ENCODE measurements around the gene DLGAP1. TPM values are rescaled to one million over a fixed set of nuclear protein-coding genes. Genes with fewer than 3 reads are reported as not detected.

The DLGAP1 gene
- total and polyA plus RNA-seq, 2 of the 13 experiments (the other 11 are each of a cell fraction or from before 2014, with no cell fraction given), result 0.01 TPM; not detected in 1

DNA sequence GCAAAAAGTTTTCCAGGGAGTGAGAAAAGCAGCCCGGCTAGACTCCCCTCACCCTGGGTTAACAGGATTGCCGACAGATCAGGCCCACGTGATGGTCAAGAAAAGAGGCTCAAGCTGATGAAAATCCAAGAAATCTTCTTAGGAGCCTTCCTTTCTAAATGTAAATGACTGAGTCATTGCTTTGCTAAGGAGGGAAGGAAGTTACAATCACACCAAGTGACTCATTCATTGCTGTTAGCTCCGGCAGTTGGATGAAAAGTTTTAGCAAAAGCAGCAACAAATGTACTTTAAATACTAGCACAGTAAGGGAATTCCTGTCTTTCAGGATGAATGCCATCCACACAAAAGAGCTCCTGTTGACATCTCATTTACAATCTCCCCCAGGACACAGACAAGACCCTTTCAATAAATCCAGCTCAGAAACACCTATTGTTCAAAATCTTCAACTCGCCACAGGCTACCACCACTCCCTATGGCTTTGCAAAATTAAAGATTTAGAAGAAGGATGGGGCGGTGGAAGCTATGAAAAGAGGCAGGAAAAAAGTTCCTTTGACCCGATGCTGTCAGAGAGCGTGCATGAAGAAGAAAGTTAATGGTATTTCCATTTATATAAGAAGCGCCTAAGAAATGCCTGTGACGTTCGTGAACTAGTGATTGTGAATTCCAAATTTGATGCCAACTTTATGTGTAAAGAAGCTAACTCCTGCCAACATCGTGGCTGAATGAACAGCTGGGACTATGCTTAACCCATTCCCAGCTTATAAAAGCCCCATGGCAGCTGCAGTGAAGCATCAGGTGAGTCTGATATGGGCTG lies 851.5 kb downstream of the DLGAP1 start (continued):
- no peak for TF ChIP-seq FOXJ3 (CRISPR knock-in tag; IDR thresholded peaks at IDR 0.05; ENCODE audit: borderline replicate concordance)
- TF ChIP-seq, protein P1, sequence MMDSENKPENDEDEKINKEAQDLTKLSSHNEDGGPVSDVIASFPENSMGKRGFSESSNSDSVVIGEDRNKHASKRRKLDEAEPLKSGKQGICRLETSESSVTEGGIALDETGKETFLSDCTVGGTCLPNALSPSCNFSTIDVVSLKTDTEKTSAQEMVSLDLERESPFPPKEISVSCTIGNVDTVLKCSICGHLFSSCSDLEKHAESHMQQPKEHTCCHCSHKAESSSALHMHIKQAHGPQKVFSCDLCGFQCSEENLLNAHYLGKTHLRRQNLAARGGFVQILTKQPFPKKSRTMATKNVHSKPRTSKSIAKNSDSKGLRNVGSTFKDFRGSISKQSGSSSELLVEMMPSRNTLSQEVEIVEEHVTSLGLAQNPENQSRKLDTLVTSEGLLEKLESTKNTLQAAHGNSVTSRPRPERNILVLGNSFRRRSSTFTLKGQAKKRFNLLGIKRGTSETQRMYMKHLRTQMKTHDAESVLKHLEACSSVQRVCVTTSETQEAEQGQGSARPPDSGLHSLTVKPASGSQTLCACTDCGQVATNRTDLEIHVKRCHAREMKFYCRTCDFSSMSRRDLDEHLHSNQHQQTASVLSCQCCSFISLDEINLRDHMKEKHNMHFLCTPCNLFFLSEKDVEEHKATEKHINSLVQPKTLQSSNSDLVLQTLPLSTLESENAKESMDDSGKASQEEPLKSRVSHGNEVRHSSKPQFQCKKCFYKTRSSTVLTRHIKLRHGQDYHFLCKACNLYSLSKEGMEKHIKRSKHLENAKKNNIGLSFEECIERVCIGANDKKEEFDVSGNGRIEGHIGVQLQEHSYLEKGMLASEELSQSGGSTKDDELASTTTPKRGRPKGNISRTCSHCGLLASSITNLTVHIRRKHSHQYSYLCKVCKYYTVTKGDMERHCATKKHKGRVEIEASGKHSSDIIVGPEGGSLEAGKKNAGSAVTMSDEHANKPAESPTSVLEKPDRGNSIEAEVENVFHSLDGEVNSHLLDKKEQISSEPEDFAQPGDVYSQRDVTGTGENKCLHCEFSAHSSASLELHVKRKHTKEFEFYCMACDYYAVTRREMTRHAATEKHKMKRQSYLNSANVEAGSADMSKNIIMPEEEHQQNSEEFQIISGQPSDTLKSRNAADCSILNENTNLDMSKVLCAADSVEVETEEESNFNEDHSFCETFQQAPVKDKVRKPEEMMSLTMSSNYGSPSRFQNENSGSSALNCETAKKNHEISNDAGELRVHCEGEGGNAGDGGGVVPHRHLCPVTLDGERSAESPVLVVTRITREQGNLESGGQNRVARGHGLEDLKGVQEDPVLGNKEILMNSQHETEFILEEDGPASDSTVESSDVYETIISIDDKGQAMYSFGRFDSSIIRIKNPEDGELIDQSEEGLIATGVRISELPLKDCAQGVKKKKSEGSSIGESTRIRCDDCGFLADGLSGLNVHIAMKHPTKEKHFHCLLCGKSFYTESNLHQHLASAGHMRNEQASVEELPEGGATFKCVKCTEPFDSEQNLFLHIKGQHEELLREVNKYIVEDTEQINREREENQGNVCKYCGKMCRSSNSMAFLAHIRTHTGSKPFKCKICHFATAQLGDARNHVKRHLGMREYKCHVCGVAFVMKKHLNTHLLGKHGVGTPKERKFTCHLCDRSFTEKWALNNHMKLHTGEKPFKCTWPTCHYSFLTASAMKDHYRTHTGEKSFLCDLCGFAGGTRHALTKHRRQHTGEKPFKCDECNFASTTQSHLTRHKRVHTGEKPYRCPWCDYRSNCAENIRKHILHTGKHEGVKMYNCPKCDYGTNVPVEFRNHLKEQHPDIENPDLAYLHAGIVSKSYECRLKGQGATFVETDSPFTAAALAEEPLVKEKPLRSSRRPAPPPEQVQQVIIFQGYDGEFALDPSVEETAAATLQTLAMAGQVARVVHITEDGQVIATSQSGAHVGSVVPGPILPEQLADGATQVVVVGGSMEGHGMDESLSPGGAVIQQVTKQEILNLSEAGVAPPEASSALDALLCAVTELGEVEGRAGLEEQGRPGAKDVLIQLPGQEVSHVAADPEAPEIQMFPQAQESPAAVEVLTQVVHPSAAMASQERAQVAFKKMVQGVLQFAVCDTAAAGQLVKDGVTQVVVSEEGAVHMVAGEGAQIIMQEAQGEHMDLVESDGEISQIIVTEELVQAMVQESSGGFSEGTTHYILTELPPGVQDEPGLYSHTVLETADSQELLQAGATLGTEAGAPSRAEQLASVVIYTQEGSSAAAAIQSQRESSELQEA (CRISPR knock-in tag; IDR thresholded peaks at IDR 0.05; ENCODE audit: not compliant biosample characterization), result no peak
- TF ChIP-seq LCORL (IDR thresholded peaks at IDR 0.05), result no peak
- TF ChIP-seq LCORL (CRISPR knock-in tag; IDR thresholded peaks at IDR 0.05), result no peak
- TF ChIP-seq KLF16 (CRISPR knock-in tag; IDR thresholded peaks at IDR 0.05), result no peak
- TF ChIP-seq MED8 (CRISPR knock-in tag; IDR thresholded peaks at IDR 0.05; ENCODE audit: insufficient replicate concordance), result no peak
- TF ChIP-seq TBX2 (CRISPR knock-in tag; IDR thresholded peaks at IDR 0.05; ENCODE audit: borderline replicate concordance), result no peak
- no peak for TF ChIP-seq TARDBP (CRISPR knock-in tag; IDR thresholded peaks at IDR 0.05)
- no peak for TF ChIP-seq ZNF230 (CRISPR knock-in tag; IDR thresholded peaks at IDR 0.05)
- no peak for TF ChIP-seq NFIC (IDR thresholded peaks at IDR 0.05; ENCODE audit: low read length)
- TF ChIP-seq HES4 (CRISPR knock-in tag; IDR thresholded peaks at IDR 0.05; ENCODE audit: borderline replicate concordance), result no peak
- TF ChIP-seq, protein P2, sequence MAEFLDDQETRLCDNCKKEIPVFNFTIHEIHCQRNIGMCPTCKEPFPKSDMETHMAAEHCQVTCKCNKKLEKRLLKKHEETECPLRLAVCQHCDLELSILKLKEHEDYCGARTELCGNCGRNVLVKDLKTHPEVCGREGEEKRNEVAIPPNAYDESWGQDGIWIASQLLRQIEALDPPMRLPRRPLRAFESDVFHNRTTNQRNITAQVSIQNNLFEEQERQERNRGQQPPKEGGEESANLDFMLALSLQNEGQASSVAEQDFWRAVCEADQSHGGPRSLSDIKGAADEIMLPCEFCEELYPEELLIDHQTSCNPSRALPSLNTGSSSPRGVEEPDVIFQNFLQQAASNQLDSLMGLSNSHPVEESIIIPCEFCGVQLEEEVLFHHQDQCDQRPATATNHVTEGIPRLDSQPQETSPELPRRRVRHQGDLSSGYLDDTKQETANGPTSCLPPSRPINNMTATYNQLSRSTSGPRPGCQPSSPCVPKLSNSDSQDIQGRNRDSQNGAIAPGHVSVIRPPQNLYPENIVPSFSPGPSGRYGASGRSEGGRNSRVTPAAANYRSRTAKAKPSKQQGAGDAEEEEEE (CRISPR knock-in tag; IDR thresholded peaks at IDR 0.05; ENCODE audit: borderline replicate concordance), result no peak
- no peak for TF ChIP-seq HNRNPL (IDR thresholded peaks at IDR 0.05; ENCODE audit: low read depth, low read length)
- no peak for TF ChIP-seq ZNF180 (CRISPR knock-in tag; IDR thresholded peaks at IDR 0.05; ENCODE audit: borderline replicate concordance, low read depth)
- TF ChIP-seq, protein P3, sequence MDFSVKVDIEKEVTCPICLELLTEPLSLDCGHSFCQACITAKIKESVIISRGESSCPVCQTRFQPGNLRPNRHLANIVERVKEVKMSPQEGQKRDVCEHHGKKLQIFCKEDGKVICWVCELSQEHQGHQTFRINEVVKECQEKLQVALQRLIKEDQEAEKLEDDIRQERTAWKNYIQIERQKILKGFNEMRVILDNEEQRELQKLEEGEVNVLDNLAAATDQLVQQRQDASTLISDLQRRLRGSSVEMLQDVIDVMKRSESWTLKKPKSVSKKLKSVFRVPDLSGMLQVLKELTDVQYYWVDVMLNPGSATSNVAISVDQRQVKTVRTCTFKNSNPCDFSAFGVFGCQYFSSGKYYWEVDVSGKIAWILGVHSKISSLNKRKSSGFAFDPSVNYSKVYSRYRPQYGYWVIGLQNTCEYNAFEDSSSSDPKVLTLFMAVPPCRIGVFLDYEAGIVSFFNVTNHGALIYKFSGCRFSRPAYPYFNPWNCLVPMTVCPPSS (IDR thresholded peaks at IDR 0.05), result no peak
- TF ChIP-seq DNMT3B (CRISPR knock-in tag; conservative IDR thresholded peaks at IDR 0.05), result no peak
- no peak for TF ChIP-seq ZNF746 (CRISPR knock-in tag; IDR thresholded peaks at IDR 0.05)
- no peak for TF ChIP-seq NFE2 (CRISPR knock-in tag; IDR thresholded peaks at IDR 0.05)
- no peak for TF ChIP-seq SMAD3 (CRISPR knock-in tag; IDR thresholded peaks at IDR 0.05)
- no peak for TF ChIP-seq FOXK2 (IDR thresholded peaks at IDR 0.05)

All from HepG2 (cell line).